ENCODE results near the gene NCF4.

The NCF4 gene

DNA sequence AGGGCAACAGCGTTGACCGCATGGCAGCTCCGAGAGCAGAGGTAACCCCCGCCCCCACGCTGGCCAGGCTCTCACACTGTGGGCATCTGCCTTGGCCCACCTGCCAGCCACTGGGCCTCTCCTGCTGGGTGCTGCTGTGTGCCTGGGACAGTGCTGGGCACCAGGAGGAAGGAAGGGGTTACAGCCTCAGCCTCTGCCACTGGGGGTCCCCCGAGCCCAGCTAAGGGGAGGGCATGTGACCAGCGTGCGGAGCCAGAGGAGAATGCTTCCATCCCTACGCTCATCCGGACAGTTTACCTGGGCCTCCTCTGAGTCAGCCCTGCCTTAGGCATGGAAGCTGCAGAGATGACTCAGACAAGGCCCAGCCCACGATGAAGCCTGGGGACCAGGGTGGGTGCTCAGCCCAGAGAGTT is 10.9 kb downstream of the NCF4 start:
- no peak for DNase-seq (ENCODE audit: low read depth in 2 of 2)
- no peak overlapping the region for H3K4me3 ChIP-seq (replicated peaks in 1 of 2; ENCODE audit: low read depth in 2 of 2, low read length in 2 of 2)
- TF ChIP-seq, protein P1, sequence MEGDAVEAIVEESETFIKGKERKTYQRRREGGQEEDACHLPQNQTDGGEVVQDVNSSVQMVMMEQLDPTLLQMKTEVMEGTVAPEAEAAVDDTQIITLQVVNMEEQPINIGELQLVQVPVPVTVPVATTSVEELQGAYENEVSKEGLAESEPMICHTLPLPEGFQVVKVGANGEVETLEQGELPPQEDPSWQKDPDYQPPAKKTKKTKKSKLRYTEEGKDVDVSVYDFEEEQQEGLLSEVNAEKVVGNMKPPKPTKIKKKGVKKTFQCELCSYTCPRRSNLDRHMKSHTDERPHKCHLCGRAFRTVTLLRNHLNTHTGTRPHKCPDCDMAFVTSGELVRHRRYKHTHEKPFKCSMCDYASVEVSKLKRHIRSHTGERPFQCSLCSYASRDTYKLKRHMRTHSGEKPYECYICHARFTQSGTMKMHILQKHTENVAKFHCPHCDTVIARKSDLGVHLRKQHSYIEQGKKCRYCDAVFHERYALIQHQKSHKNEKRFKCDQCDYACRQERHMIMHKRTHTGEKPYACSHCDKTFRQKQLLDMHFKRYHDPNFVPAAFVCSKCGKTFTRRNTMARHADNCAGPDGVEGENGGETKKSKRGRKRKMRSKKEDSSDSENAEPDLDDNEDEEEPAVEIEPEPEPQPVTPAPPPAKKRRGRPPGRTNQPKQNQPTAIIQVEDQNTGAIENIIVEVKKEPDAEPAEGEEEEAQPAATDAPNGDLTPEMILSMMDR (IDR thresholded peaks at IDR 0.05; ENCODE audit: low read depth, low read length), result no peak

DNA sequence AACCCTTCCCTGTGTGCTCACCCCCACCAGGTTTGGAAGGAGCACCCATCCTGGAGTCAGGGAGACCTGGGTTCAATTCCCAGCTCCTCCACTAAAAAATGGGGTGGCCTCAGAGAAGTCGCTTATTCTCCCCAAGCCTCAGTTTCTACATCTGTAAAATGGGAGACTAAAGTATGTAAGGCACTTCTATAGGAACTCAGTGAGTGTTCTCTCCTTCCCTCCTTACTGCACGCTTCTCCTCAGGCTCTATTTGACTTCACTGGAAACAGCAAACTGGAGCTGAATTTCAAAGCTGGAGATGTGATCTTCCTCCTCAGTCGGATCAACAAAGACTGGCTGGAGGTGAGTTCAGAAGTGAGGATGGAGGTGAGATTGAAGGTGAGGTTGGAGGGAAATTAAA is 11.3 kb downstream of the NCF4 start:
- TF ChIP-seq, protein P1 (IDR thresholded peaks at IDR 0.05; ENCODE audit: low read depth, low read length), result no peak
- H3K4me3 ChIP-seq (replicated peaks in 1 of 2; ENCODE audit: low read depth in 2 of 2, low read length in 2 of 2), result no peak overlapping the region
- no peak for DNase-seq (ENCODE audit: low read depth in 2 of 2)

DNA sequence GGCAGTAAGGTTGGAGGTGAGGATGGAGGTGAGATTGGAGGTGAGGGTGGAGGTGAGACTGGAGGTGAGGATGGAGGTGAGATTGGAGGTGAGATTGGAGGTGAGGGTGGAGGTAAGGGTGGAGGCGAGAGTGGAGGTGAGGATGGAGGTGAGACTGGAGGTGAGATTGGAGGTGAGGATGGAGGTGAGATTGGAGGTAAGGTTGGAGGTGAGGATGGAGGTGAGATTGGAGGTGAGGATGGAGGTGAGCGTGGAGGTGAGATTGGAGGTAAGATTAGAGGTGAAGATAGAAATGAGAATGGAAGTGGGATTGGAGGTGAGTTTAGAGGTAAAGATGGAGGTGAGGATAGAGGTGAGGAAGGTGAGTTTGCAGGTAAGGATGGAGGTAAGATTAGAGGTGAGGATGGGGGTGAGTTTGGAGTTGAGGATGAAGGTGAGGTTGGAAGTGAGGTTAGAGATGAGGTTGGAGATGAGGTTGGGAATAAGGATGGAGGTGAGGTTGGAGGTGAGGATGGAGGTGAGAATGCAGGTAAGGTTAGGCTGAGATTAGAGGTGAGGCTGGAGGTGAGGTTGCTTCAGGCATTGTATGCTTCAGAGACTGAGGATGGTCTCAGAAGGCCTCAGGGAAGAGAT is 12.2 kb downstream of the NCF4 start:
- no peak for DNase-seq (ENCODE audit: low read depth in 2 of 2)
- TF ChIP-seq, protein P1 (IDR thresholded peaks at IDR 0.05; ENCODE audit: low read depth, low read length), result no peak
- no peak overlapping the region for H3K4me3 ChIP-seq (replicated peaks in 1 of 2; ENCODE audit: low read depth in 2 of 2, low read length in 2 of 2)

DNA sequence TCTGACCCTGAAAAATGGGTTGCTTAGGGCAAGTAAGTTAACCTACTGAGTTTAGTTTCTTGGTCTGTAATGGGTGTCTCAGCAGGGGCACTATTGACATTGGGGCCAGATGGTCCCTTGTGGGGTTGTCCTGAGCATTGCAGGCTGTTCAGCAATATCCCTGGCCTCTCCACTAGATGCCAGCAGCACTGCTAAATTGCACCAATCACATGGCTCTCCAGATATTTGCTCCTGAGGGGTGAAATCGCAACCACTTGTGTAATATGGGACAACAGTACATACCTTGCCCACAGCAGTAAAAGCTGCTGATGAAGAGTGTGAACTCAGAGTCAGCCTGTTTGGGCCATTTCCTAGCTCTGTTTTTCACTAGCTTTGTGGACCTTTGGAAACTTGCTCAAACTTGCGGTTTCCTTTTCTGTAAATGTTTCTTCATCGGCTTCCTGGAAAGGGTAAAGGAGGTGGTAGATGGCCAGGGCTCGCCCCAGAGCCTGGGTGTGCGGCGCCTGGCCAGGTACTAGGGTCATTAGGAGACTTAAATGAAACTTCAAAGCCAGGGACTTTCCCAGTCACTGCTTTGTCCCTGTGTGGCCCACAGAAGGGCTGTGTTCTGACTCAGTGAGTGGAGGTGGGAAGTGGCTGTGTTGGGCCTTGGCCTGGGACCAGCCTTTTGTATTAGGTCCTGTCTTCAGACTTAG is 13.0 kb downstream of the NCF4 start:
- TF ChIP-seq, protein P1 (IDR thresholded peaks at IDR 0.05; ENCODE audit: low read depth, low read length), result peak; percentile 64

DNA sequence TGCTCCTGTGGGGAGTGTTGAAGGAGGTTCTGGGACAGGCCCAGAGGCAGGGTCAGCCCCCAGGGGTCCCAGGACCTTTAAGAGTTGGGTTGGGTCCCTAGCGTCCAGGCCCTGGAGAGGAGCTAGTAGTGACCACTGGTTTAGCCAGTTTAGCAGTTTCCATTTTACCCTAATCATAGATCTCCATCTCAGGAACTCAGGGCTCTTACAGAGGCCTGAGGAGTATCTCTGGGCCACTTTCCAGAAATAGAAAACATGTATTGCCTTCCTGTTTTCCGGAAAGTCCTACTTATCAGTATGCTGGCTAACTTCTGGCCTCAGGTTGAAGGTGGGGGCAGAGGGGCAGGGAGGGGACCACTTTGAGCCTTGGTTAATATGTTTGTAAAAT is 13.5 kb downstream of the NCF4 start:
- TF ChIP-seq, protein P1 (IDR thresholded peaks at IDR 0.05; ENCODE audit: low read depth, low read length), result no peak
- no peak for DNase-seq (ENCODE audit: low read depth in 2 of 2)
- H3K4me3 ChIP-seq (replicated peaks in 1 of 2; ENCODE audit: low read depth in 2 of 2, low read length in 2 of 2), result no peak overlapping the region

More for the DNA sequence above, 13.0 kb downstream of the NCF4 start:
- no peak overlapping the region for H3K4me3 ChIP-seq (replicated peaks in 1 of 2; ENCODE audit: low read depth in 2 of 2, low read length in 2 of 2)
- peak; percentile 73 to 85 for DNase-seq (ENCODE audit: low read depth in 2 of 2)

DNA sequence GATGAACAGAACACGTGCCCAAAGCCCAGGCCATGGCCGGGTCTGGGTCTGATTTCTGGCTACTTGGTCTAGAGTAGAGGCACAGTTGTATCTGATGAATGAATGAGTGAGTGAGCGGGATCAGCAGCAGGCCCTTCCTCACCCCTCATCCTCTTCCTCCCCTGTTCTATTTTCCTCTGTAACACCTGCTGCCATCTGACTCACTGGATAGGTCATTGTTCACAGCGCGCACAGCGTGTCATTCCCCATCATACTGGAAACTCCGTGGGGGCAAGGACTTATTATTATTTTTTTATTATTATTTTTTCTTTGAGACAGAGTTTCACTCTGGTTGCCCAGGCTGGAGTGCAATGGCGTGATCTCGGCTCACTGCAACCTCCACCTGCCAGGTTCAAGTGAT is 13.9 kb downstream of the NCF4 start:
- H3K4me3 ChIP-seq (replicated peaks in 1 of 2; ENCODE audit: low read depth in 2 of 2, low read length in 2 of 2), result no peak overlapping the region
- TF ChIP-seq, protein P1 (IDR thresholded peaks at IDR 0.05; ENCODE audit: low read depth, low read length), result no peak
- no peak for DNase-seq (ENCODE audit: low read depth in 2 of 2)

Measured in cardiac fibroblast (primary cell).